ENCODE data around the gene CACTIN.

Gene CACTIN

GRCh38 chr19:3627351-3627723, 747 bp upstream of the CACTIN start:
- Histone ChIP-seq H3F3A (ENCODE audit: insufficient read depth, low read length) (no peaks in the 10 kb centered on the region), H3K27ac (ENCODE audit: low read depth, low read length, poor library complexity, severe bottlenecking) (no peak overlapping the region), H3K79me2 (ENCODE audit: insufficient read depth, low read length) (peaks cover 16% of the 10 kb centered on the region), H3K36me3 (ENCODE audit: insufficient read depth, low read length) (peaks cover 7% of the 10 kb centered on the region), H3K9ac (ENCODE audit: low read length) (peak overlapping the region; percentile 45; the same call in 1 of the 2 replicates), H4K20me1 (ENCODE audit: insufficient read depth, low read length) (no peaks in the 10 kb centered on the region), H3K27me3 (ENCODE audit: insufficient read depth, low read length) (no peaks in the 10 kb centered on the region), H2AFZ (ENCODE audit: low read length) (no peak overlapping the region), H3K4me3 (ENCODE audit: low read depth, low read length, poor library complexity, severe bottlenecking) (peak overlapping the region; percentile 72), H3K4me1 (ENCODE audit: insufficient read depth, low read length, severe bottlenecking) (peaks cover 19% of the 10 kb centered on the region), H3K4me2 (ENCODE audit: low read length) (peak overlapping the region; percentile 91), H3K9me2 (ENCODE audit: low read depth, low read length) (no peaks in the 10 kb centered on the region), H3K9me3 (ENCODE audit: low read length) (no peaks in the 10 kb centered on the region)
- no peak for TF ChIP-seq EZH2 (IDR thresholded peaks at IDR 0.05; ENCODE audit: borderline replicate concordance, low read length)
- TF ChIP-seq CTCF (IDR thresholded peaks at IDR 0.05; ENCODE audit: low read length), result no peak

GRCh38 chr19:3625996-3626472, 556 bp downstream of the CACTIN start:
- H4K20me1 ChIP-seq (ENCODE audit: insufficient read depth, low read length), result no peaks in the 10 kb centered on the region
- peak overlapping the region; percentile 91 for H3K4me2 ChIP-seq (ENCODE audit: low read length)
- peaks cover 19% of the 10 kb centered on the region for H3K4me1 ChIP-seq (ENCODE audit: insufficient read depth, low read length, severe bottlenecking)
- H3K27me3 ChIP-seq (ENCODE audit: insufficient read depth, low read length), result no peaks in the 10 kb centered on the region
- H3K4me3 ChIP-seq (ENCODE audit: low read depth, low read length, poor library complexity, severe bottlenecking), result peak overlapping the region; percentile 72
- H3K9me3 ChIP-seq (ENCODE audit: low read length), result no peaks in the 10 kb centered on the region
- TF ChIP-seq EZH2 (IDR thresholded peaks at IDR 0.05; ENCODE audit: borderline replicate concordance, low read length) (no peak), CTCF (IDR thresholded peaks at IDR 0.05; ENCODE audit: low read length) (no peak)
- no peaks in the 10 kb centered on the region for H3K9me2 ChIP-seq (ENCODE audit: low read depth, low read length)
- no peak overlapping the region for H2AFZ ChIP-seq (ENCODE audit: low read length)
- H3K9ac ChIP-seq (ENCODE audit: low read length), result peak overlapping the region; percentile 70
- peaks cover 16% of the 10 kb centered on the region for H3K79me2 ChIP-seq (ENCODE audit: insufficient read depth, low read length)
- no peaks in the 10 kb centered on the region for H3F3A ChIP-seq (ENCODE audit: insufficient read depth, low read length)
- peaks cover 15% of the 10 kb centered on the region for H3K36me3 ChIP-seq (ENCODE audit: insufficient read depth, low read length)
- no peak overlapping the region for H3K27ac ChIP-seq (ENCODE audit: low read depth, low read length, poor library complexity, severe bottlenecking)

- H3K36me3 ChIP-seq (ENCODE audit: insufficient read depth, low read length), result peaks cover 15% of the 10 kb centered on the region
- no peaks in the 10 kb centered on the region for H3K27me3 ChIP-seq (ENCODE audit: insufficient read depth, low read length)
- no peaks in the 10 kb centered on the region for H3F3A ChIP-seq (ENCODE audit: insufficient read depth, low read length)
- H3K4me3 ChIP-seq (ENCODE audit: low read depth, low read length, poor library complexity, severe bottlenecking), result no peak overlapping the region
- no peak overlapping the region for H2AFZ ChIP-seq (ENCODE audit: low read length)
- no peaks in the 10 kb centered on the region for H3K9me3 ChIP-seq (ENCODE audit: low read length)
- H3K4me1 ChIP-seq (ENCODE audit: insufficient read depth, low read length, severe bottlenecking), result peaks cover 19% of the 10 kb centered on the region
- H4K20me1 ChIP-seq (ENCODE audit: insufficient read depth, low read length), result no peaks in the 10 kb centered on the region
- peaks cover 16% of the 10 kb centered on the region for H3K79me2 ChIP-seq (ENCODE audit: insufficient read depth, low read length)
- H3K4me2 ChIP-seq (ENCODE audit: low read length), result no peak overlapping the region
- TF ChIP-seq CTCF (IDR thresholded peaks at IDR 0.05; ENCODE audit: low read length) (no peak), EZH2 (IDR thresholded peaks at IDR 0.05; ENCODE audit: borderline replicate concordance, low read length) (no peak)
- no peak overlapping the region for H3K9ac ChIP-seq (ENCODE audit: low read length)
- H3K9me2 ChIP-seq (ENCODE audit: low read depth, low read length), result no peaks in the 10 kb centered on the region
- no peak overlapping the region for H3K27ac ChIP-seq (ENCODE audit: low read depth, low read length, poor library complexity, severe bottlenecking)
Observed at GRCh38 chr19:3623716-3624115, 2.9 kb downstream of the CACTIN start.

Measured in OCI-LY1 (cell line).